T-helper 1 cell treated with Interleukin-12 subunit alpha and Interleukin-12 subunit beta and Interleukin-4 antibody, amounts not matched to agents 30 μg/mL and 1 μg/mL, for 36 hours (primary cell): ENCODE results near the gene ZAP70.
"Not testable (repeated sequence)": the region's sequence is repeated elsewhere in the genome, so short reads cannot be mapped to it uniquely, and the experiment has no call there.

Experiments
- H3K27ac Mint-ChIP-seq: one replicate; pipeline ENCODE4 v1.8.0; 2021; ENCODE audit warnings: mild to moderate bottlenecking, mixed read lengths
- H3K27me3 Mint-ChIP-seq: one replicate; pipeline ENCODE4 v1.8.0; 2021; ENCODE audit warnings: low read depth, mixed read lengths
- H3K36me3 Mint-ChIP-seq: one replicate; pipeline ENCODE4 v1.8.0; 2021; ENCODE audit warnings: low read depth, mixed read lengths
- H3K4me1 Mint-ChIP-seq: one replicate; pipeline ENCODE4 v1.8.0; 2021; ENCODE audit warnings: low read depth, mixed read lengths
- H3K4me3 Mint-ChIP-seq: one replicate; pipeline ENCODE4 v1.8.0; 2021; ENCODE audit warnings: mild to moderate bottlenecking, moderate library complexity, mixed read lengths
- H3K9me3 Mint-ChIP-seq: one replicate; pipeline ENCODE4 v1.8.0; 2021; ENCODE audit warnings: mixed read lengths

The ZAP70 gene

GRCh38 chr2:97713296-97714083, at the start of gene ZAP70:
Gene ZAP70, plus strand, starts transcription at chr2:97713576. Its CDS starts 10,461 bp downstream, at chr2:97724037.
- H3K27ac Mint-ChIP-seq = peak within 1 kb of the TSS; percentile 99
- no peaks in the 10 kb centered on the region for H3K27me3 Mint-ChIP-seq
- H3K4me1 Mint-ChIP-seq = peaks cover 65% of the 10 kb centered on the region

DNA sequence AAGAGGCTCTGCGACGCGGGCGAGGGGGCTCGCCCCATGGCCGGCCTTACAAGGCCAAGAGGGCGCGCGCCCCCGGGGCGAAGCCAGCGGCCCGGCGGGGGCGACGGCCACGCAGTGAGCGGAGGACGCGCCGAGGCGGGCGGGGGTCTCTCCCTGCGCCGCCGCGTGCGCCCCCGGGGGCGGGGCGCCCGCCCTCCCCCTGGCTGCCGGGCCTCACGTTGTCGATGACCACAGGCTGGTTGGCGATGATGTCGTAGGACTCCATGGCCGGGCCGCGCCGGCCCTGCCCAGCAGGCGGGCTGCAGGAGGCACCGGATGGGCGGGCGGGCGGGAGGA, 49.8 kb upstream of the ZAP70 start:
- H3K4me3 Mint-ChIP-seq = peak overlapping the region; percentile 92
- peaks cover 11% of the 10 kb centered on the region for H3K36me3 Mint-ChIP-seq
- H3K27me3 Mint-ChIP-seq = no peaks in the 10 kb centered on the region
- peak overlapping the region; percentile 98 for H3K27ac Mint-ChIP-seq
- H3K4me1 Mint-ChIP-seq = peaks cover 23% of the 10 kb centered on the region
- no peaks in the 10 kb centered on the region for H3K9me3 Mint-ChIP-seq

More at GRCh38 chr2:97713296-97714083, at the start of gene ZAP70:
- Mint-ChIP-seq H3K36me3 (peaks cover 44% of the 10 kb centered on the region), H3K9me3 (no peaks in the 10 kb centered on the region), H3K4me3 (peak within 1 kb of the TSS; percentile 94)

GRCh38 chr2:97663962-97664635, 49.3 kb upstream of the ZAP70 start, which contains the start of gene ACTR1B:
Gene ACTR1B, minus strand, starts transcription at chr2:97664044. Its CDS starts 154 bp downstream, at chr2:97663890.
- Mint-ChIP-seq H3K27me3 (no peaks in the 10 kb centered on the region), H3K9me3 (no peaks in the 10 kb centered on the region), H3K36me3 (peaks cover 11% of the 10 kb centered on the region), H3K4me1 (peaks cover 23% of the 10 kb centered on the region), H3K4me3 (peak within 1 kb of the TSS; percentile 92), H3K27ac (peak within 1 kb of the TSS; percentile 98)

GRCh38 chr2:97664636-97664970, 48.8 kb upstream of the ZAP70 start:
- H3K27ac Mint-ChIP-seq = peak overlapping the region; percentile 94
- no peaks in the 10 kb centered on the region for H3K9me3 Mint-ChIP-seq
- H3K4me1 Mint-ChIP-seq = peaks cover 23% of the 10 kb centered on the region
- H3K36me3 Mint-ChIP-seq = peaks cover 10% of the 10 kb centered on the region
- H3K4me3 Mint-ChIP-seq = peak overlapping the region; percentile 87
- no peaks in the 10 kb centered on the region for H3K27me3 Mint-ChIP-seq

DNA sequence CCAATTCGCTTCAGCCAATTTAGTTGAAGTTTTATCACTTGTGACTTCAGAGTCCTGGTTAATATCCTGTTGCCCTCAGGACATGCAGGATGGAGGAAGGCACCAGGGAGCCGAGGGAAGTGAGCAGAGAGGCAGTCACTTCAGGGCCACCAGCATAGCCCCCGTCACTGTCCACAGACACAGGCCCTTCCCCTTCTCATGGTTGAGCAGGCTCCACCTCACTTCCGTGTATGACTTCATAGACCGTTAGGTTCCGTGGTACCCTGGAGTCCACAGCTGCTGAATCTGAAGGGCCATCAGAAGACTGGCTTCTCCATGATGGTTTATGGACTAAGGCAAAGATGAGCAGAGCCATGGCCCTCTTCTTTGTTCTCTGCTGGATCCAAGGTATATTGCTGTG, 43.9 kb upstream of the ZAP70 start, which contains the start of gene C2orf92:
Gene C2orf92, plus strand, starts transcription at position 266 of the 400 bp plus-strand sequence. Its CDS starts 76 bp downstream, at position 342.
- H3K27ac Mint-ChIP-seq = no peak within 1 kb of the TSS
- no peaks in the 10 kb centered on the region for H3K9me3 Mint-ChIP-seq
- no peaks in the 10 kb centered on the region for H3K27me3 Mint-ChIP-seq
- H3K4me3 Mint-ChIP-seq = no peak within 1 kb of the TSS
- H3K36me3 Mint-ChIP-seq = peaks cover 4% of the 10 kb centered on the region
- peaks cover 19% of the 10 kb centered on the region for H3K4me1 Mint-ChIP-seq

- Mint-ChIP-seq H3K9me3 (no peaks in the 10 kb centered on the region), H3K4me1 (peaks cover 15% of the 10 kb centered on the region), H3K27me3 (no peaks in the 10 kb centered on the region), H3K27ac (no peak overlapping the region), H3K4me3 (no peak overlapping the region), H3K36me3 (peaks cover 4% of the 10 kb centered on the region)
Observed at GRCh38 chr2:97670471-97670870, 42.9 kb upstream of the ZAP70 start.

DNA sequence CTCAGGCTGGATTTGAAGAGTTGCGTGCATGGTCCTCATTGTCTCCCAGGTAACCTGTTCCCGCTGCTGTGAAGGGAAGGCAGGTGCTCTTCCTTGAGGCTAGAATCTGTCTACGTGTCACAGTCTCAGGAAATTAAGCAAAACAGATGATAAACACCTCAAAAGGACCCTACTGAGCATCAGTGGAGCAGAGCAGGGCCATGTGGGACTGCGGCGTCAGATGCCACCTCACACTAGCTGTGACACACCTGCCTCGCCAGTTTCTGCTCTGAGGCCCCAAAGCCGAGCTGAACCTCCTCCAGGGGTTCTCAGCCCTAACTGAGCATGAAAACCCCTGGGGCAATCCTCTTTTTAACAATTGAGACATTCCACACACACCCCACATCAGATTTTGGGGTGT, 41.9 kb upstream of the ZAP70 start:
- Mint-ChIP-seq H3K4me1 (peaks cover 15% of the 10 kb centered on the region), H3K27me3 (no peaks in the 10 kb centered on the region), H3K4me3 (no peak overlapping the region), H3K36me3 (peaks cover 4% of the 10 kb centered on the region), H3K27ac (no peak overlapping the region), H3K9me3 (no peaks in the 10 kb centered on the region)

- H3K36me3 Mint-ChIP-seq, H3K4me3 Mint-ChIP-seq, H3K27me3 Mint-ChIP-seq, H3K9me3 Mint-ChIP-seq: not testable (repeated sequence)
- Mint-ChIP-seq H3K4me1 (peaks cover 20% of the 10 kb centered on the region), H3K27ac (peak overlapping the region; percentile 83)
Observed at GRCh38 chr2:97672606-97673140, 40.7 kb upstream of the ZAP70 start.

GRCh38 chr2:97673182-97673914, 40.0 kb upstream of the ZAP70 start:
- Mint-ChIP-seq H3K9me3 (no peaks in the 10 kb centered on the region), H3K4me3 (peak overlapping the region; percentile 25), H3K27ac (peak overlapping the region; percentile 83), H3K27me3 (no peaks in the 10 kb centered on the region), H3K36me3 (peaks cover 6% of the 10 kb centered on the region), H3K4me1 (peaks cover 19% of the 10 kb centered on the region)

GRCh38 chr2:97673915-97674283, 39.5 kb upstream of the ZAP70 start:
- Mint-ChIP-seq H3K27me3 (no peaks in the 10 kb centered on the region), H3K36me3 (peaks cover 5% of the 10 kb centered on the region), H3K27ac (peak overlapping the region; percentile 83), H3K9me3 (no peaks in the 10 kb centered on the region), H3K4me1 (peaks cover 19% of the 10 kb centered on the region), H3K4me3 (no peak overlapping the region)

- Mint-ChIP-seq H3K27me3 (no peaks in the 10 kb centered on the region), H3K4me3 (no peak overlapping the region), H3K9me3 (no peaks in the 10 kb centered on the region), H3K36me3 (peaks cover 5% of the 10 kb centered on the region), H3K4me1 (peaks cover 19% of the 10 kb centered on the region), H3K27ac (no peak overlapping the region)
Observed at GRCh38 chr2:97675430-97676113, 37.8 kb upstream of the ZAP70 start.

DNA sequence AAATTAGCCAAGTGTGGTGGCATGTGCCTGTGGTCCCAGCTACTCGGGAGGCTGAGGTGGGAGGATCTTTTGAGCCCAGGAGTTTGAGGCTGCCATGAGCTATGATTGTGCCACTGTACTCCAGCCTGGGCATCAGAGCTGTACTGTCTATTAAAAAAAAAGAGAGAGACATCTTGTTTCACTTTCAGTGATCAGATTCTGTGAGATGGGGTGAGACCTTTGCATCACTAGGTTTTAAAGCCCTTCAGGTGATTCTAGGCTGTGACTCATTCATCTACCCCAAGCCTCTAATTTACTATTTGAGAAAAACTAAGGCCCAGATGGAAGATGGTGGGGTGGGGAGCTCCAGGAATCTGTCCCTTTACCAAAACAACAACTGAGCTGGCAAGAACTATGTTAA, 36.8 kb upstream of the ZAP70 start:
- Mint-ChIP-seq H3K27ac (no peak overlapping the region), H3K36me3 (peaks cover 5% of the 10 kb centered on the region), H3K9me3 (no peaks in the 10 kb centered on the region), H3K4me3 (no peak overlapping the region), H3K27me3 (no peaks in the 10 kb centered on the region), H3K4me1 (peaks cover 19% of the 10 kb centered on the region)

DNA sequence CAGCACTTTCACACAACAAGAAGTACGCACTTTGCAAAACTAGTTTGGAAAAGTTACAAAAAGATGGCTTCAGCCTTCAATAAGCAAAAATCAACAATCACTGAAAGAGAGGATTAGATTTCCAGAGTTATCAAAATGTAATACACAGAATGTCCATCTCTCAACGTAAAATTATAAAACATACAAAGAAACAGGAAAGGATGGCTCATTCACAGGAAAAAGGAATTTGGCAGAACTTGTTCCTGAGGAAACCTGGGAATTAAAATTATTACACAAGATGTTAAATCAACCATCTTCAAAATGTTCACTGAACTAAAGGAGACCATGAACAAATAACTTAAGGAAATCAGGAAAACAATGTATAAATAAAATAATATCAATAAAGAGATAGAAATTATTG, 35.9 kb upstream of the ZAP70 start:
- no peaks in the 10 kb centered on the region for H3K27me3 Mint-ChIP-seq
- no peak overlapping the region for H3K27ac Mint-ChIP-seq
- H3K36me3 Mint-ChIP-seq = peaks cover 5% of the 10 kb centered on the region
- peaks cover 19% of the 10 kb centered on the region for H3K4me1 Mint-ChIP-seq
- H3K9me3 Mint-ChIP-seq = no peaks in the 10 kb centered on the region
- no peak overlapping the region for H3K4me3 Mint-ChIP-seq

- peaks cover 15% of the 10 kb centered on the region for H3K4me1 Mint-ChIP-seq
- no peaks in the 10 kb centered on the region for H3K27me3 Mint-ChIP-seq
- no peak overlapping the region for H3K27ac Mint-ChIP-seq
- H3K9me3 Mint-ChIP-seq = no peaks in the 10 kb centered on the region
- no peak overlapping the region for H3K4me3 Mint-ChIP-seq
- H3K36me3 Mint-ChIP-seq = peaks cover 5% of the 10 kb centered on the region
Observed at GRCh38 chr2:97678298-97678697, 35.1 kb upstream of the ZAP70 start.
